Kidney (tissue), 22 donors: ENCODE results near the gene ANGPT4. TPM values are rescaled to one million over a fixed set of nuclear protein-coding genes. Genes with fewer than 3 reads are reported as not detected.

Source experiments
- DNase-seq, 5 donors: peaks; one replicate each; pipeline ENCODE4 v3.0.0-alpha.2; 2013 to 2020
- FAIRE-seq: peaks from 2 replicates; lab custom pipeline; 2012; peaks lifted over from hg19 to GRCh38; lab: Jason Lieb, UNC
- H3K27ac ChIP-seq, 2 donors: one replicate each; pipeline ENCODE4 v1.7.0; 2013; ENCODE audit warnings: low read depth in 2 of 2, low read length in 2 of 2, inconsistent platforms in 1 of 2
- H3K27me3 ChIP-seq: one replicate; pipeline ENCODE4 v1.7.1; 2013; ENCODE audit warnings: low read length, inconsistent platforms; ENCODE audit not compliant: control insufficient read depth, insufficient read depth
- H3K36me3 ChIP-seq, 3 donors: one replicate each; pipeline versions ENCODE4 v1.7.0 to v1.7.1; 2013; ENCODE audit warnings: low read length in 3 of 3, control low read depth in 1 of 3, inconsistent platforms in 1 of 3; ENCODE audit not compliant: insufficient read depth in 3 of 3, control insufficient read depth in 2 of 3
- H3K4me1 ChIP-seq, 3 donors: one replicate each; pipeline versions ENCODE4 v1.7.0 to v1.7.1; 2013; ENCODE audit warnings: low read length in 3 of 3, inconsistent platforms in 1 of 3, low read depth in 1 of 3; ENCODE audit not compliant: control insufficient read depth in 2 of 3, insufficient read depth in 2 of 3
- H3K4me3 ChIP-seq, 3 donors: one replicate each; pipeline versions ENCODE4 v1.7.0 to v1.8.1; 2013; ENCODE audit warnings: low read length in 3 of 3, control low read depth in 1 of 3, inconsistent platforms in 1 of 3
- H3K9ac ChIP-seq, 3 donors: one replicate each; pipeline versions ENCODE4 v1.7.0 to v1.7.1; 2013; ENCODE audit warnings: low read length in 3 of 3, control low read depth in 1 of 3, inconsistent platforms in 1 of 3
- H3K9me3 ChIP-seq, 3 donors: one replicate each; pipeline versions ENCODE4 v1.7.0 to v1.7.1; 2013; ENCODE audit warnings: low read length in 3 of 3, control low read depth in 1 of 3, inconsistent platforms in 1 of 3; ENCODE audit not compliant: control insufficient read depth in 2 of 3, insufficient read depth in 1 of 3
- intact Hi-C: fragments of 100-400 bp; cut with DNase I; formaldehyde crosslinking; loops from one replicate; pipeline ENCODE4 v1.11.1; 2022
- long read RNA-seq, 10 donors: library from polyadenylated mRNA in 1 of 10; unstranded in 1 of 10; transcript quantifications; one replicate each; pipeline ENCODE4 v2.0.0 and lab custom pipeline, GENCODE V29; 2021 to 2026
- polyA plus RNA-seq: library from polyadenylated mRNA; stranded (reverse); fragments of 350-450 nt; fragmentation: Illumina TruSeq; extraction: RNeasy Lipid Tissue Mini Kit (QIAGEN cat#74804); gene quantifications from one replicate; pipeline ENCODE4 v1.2.3, GENCODE V29; 2014; ENCODE audit warnings: low read depth, low replicate concordance; ENCODE audit not compliant: insufficient read depth
- total RNA-seq: library from RNA; stranded (reverse); fragmentation: NEBNext Ultra II Directional; extraction: Animal tissue kit (Norgen Biotek cat#: 25700); gene quantifications from one replicate; pipeline ENCODE4 v1.2.1, GENCODE V29; 2021
- TF ChIP-seq, protein P1 (sequence below): IDR thresholded peaks from 3 replicates; pipeline ENCODE4 v1.5.1; 2012; ENCODE audit warnings: mild to moderate bottlenecking, moderate library complexity, borderline replicate concordance; ENCODE audit not compliant: insufficient read depth; ENCODE audit errors: extremely low read depth
- donor health status: control.
- donor health status: control.
- donor health status: control.
- donor health status: control.
- donor health status: control.
- donor health status: DM: yes; HTN: yes; CAD: no.
- donor health status: Normal renal cell carcinoma (clear cell type).

ANGPT4 gene, protein sequence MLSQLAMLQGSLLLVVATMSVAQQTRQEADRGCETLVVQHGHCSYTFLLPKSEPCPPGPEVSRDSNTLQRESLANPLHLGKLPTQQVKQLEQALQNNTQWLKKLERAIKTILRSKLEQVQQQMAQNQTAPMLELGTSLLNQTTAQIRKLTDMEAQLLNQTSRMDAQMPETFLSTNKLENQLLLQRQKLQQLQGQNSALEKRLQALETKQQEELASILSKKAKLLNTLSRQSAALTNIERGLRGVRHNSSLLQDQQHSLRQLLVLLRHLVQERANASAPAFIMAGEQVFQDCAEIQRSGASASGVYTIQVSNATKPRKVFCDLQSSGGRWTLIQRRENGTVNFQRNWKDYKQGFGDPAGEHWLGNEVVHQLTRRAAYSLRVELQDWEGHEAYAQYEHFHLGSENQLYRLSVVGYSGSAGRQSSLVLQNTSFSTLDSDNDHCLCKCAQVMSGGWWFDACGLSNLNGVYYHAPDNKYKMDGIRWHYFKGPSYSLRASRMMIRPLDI
- total RNA-seq (0.57 TPM), polyA plus RNA-seq (0.24 TPM)
- long read RNA-seq, donor 1: 0 reads
- long read RNA-seq, donor 2: 0 reads
- long read RNA-seq, donor 3: 0 reads
- long read RNA-seq, donor 4: 0 reads
- long read RNA-seq, donor 5: 0 reads
- long read RNA-seq, donor 6: 0 reads
- long read RNA-seq, donor 7, full-length matches to known transcripts: 1 of 1 reads
- long read RNA-seq, donor 7, partial matches to known transcripts: 0 of 1 reads
- long read RNA-seq, donor 7, other reads (novel, unspliced or antisense): 0 of 1 reads
- long read RNA-seq, donor 8: 0 reads
- long read RNA-seq, donor 9: 0 reads
- long read RNA-seq, donor 10: 0 reads

GRCh38 chr20:916125-916799 is at the start of gene ANGPT4:
Gene ANGPT4, minus strand, starts transcription at chr20:916334. Its CDS starts 120 bp downstream, at chr20:916214.
- DNase-seq (peak in 4 of 5 donors; percentile 13 to 43 (median 37)), FAIRE-seq (no peak)
- Histone ChIP-seq H3K4me3 (no peak within 1 kb of the TSS), H3K9ac (no peak within 1 kb of the TSS), H3K36me3 (no peaks in the 10 kb centered on the region), H3K4me1 (no peaks in the 10 kb centered on the region), H3K27ac (no peak within 1 kb of the TSS), H3K9me3 (no peaks in the 10 kb centered on the region), H3K27me3 (no peaks in the 10 kb centered on the region)
- intact Hi-C loops: no loop called here
- TF ChIP-seq, protein P1, sequence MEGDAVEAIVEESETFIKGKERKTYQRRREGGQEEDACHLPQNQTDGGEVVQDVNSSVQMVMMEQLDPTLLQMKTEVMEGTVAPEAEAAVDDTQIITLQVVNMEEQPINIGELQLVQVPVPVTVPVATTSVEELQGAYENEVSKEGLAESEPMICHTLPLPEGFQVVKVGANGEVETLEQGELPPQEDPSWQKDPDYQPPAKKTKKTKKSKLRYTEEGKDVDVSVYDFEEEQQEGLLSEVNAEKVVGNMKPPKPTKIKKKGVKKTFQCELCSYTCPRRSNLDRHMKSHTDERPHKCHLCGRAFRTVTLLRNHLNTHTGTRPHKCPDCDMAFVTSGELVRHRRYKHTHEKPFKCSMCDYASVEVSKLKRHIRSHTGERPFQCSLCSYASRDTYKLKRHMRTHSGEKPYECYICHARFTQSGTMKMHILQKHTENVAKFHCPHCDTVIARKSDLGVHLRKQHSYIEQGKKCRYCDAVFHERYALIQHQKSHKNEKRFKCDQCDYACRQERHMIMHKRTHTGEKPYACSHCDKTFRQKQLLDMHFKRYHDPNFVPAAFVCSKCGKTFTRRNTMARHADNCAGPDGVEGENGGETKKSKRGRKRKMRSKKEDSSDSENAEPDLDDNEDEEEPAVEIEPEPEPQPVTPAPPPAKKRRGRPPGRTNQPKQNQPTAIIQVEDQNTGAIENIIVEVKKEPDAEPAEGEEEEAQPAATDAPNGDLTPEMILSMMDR: no peak

DNA sequence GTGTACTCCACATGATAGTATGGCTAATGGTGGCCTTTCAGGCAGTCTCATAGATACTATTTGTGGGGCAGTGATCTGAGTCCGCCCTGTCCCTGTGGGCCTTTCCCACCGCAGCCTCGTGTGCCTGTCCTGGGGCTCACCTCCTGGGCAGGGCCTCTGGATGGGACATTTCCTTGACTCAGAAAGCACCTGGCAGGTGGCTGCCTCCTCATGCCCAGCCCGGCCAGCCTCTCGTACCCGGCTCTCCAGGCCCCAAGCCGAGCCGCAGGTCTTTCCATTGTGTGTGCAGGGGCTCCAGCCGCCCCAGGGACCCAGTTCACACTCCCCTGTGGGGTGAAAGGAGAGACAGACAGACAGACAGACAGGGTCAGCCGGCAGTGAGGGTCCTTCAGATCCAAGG is 47.7 kb upstream of the ANGPT4 start:
- Histone ChIP-seq H3K4me3 (no peak overlapping the region), H3K36me3 (no peaks in the 10 kb centered on the region), H3K9ac (no peak overlapping the region), H3K27me3 (no peaks in the 10 kb centered on the region), H3K4me1 (no peaks in the 10 kb centered on the region), H3K9me3 (no peaks in the 10 kb centered on the region), H3K27ac (no peak overlapping the region)
- TF ChIP-seq, protein P1: no peak
- DNase-seq (no peak), FAIRE-seq (no peak)
- intact Hi-C loops: no loop called here

DNA sequence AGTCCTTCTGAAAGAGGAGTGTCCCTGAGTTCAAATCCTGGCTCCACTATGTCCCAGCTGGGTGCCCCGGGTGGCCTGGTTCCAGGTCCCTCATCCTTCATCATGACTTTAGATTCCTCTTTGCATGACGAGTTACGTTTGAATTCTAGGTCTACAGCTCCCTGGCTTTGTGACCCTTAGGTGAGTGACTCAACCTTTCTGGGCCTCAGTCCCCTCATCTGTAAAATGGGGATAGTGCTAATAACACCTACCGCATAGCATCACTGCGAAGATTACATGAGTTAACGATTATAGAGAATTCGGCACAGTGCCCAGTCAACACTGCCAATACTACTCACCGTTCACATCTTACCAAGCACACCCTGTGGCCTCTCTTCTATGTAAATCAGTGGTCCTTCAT is 46.5 kb upstream of the ANGPT4 start:
- Histone ChIP-seq H3K27ac (no peak overlapping the region), H3K36me3 (no peaks in the 10 kb centered on the region), H3K9ac (no peak overlapping the region), H3K4me1 (no peaks in the 10 kb centered on the region), H3K4me3 (no peak overlapping the region), H3K9me3 (no peaks in the 10 kb centered on the region), H3K27me3 (no peaks in the 10 kb centered on the region)
- TF ChIP-seq, protein P1: no peak
- no peak for DNase-seq
- FAIRE-seq: no peak
- intact Hi-C loops: no loop called here
